Keratinocyte (primary cell): ENCODE measurements around the gene REPS2. TPM values are rescaled to one million over a fixed set of nuclear protein-coding genes. Genes with fewer than 3 reads are reported as not detected.

ENCODE experiments used
- DNase-seq: peaks from one replicate; pipeline ENCODE4 v3.0.0-alpha.2; 2011; ENCODE audit warnings: low read depth, missing footprints, low spot score
- FAIRE-seq: peaks from 2 replicates; lab custom pipeline; 2011; peaks lifted over from hg19 to GRCh38; lab: Jason Lieb, UNC
- H2AFZ ChIP-seq: 2 replicates; pipeline ENCODE4 v1.6.0; 2012; ENCODE audit warnings: low read length, control low read depth, inconsistent platforms; ENCODE audit not compliant: control insufficient read depth
- H3K27ac ChIP-seq: 2 replicates; pipeline ENCODE4 v1.5.1; 2011; ENCODE audit warnings: low read length; ENCODE audit not compliant: control insufficient read depth, insufficient read depth
- H3K27me3 ChIP-seq: 3 replicates; pipeline ENCODE4 v1.6.0; 2011; ENCODE audit warnings: low read length; ENCODE audit not compliant: control insufficient read depth, insufficient read depth; ENCODE audit errors: extremely low read depth
- H3K36me3 ChIP-seq, 2 experiments: 2 replicates in 1 of 2; 3 replicates in 1 of 2; pipeline ENCODE4 v1.5.1; 2011; ENCODE audit warnings: low read length in 2 of 2, mild to moderate bottlenecking in 1 of 2; ENCODE audit not compliant: control insufficient read depth in 2 of 2, insufficient read depth in 2 of 2; ENCODE audit errors: extremely low read depth in 1 of 2
- H3K4me1 ChIP-seq: 3 replicates; pipeline ENCODE4 v1.5.1; 2011; ENCODE audit warnings: low read length; ENCODE audit not compliant: control insufficient read depth, insufficient read depth; ENCODE audit errors: extremely low read depth
- H3K4me2 ChIP-seq: 3 replicates; pipeline ENCODE4 v1.6.0; 2011; ENCODE audit warnings: low read depth, low read length; ENCODE audit not compliant: control insufficient read depth, insufficient read depth; ENCODE audit errors: extremely low read depth
- H3K4me3 ChIP-seq, 3 experiments: fragments of 200-600 bp in 1 of 3; sonication (generic) in 1 of 3; 2 replicates in 2 of 3; 3 replicates in 1 of 3; pipeline ENCODE4 v1.5.1; 2011 to 2016; ENCODE audit warnings: low read length in 3 of 3, mild to moderate bottlenecking in 3 of 3, control low read depth in 2 of 3, inconsistent platforms in 1 of 3, low read depth in 1 of 3, mixed read lengths in 1 of 3, mixed run types in 1 of 3, moderate library complexity in 1 of 3; ENCODE audit not compliant: control insufficient read depth in 2 of 3, insufficient read depth in 2 of 3; ENCODE audit errors: extremely low read depth in 1 of 3
- H3K79me2 ChIP-seq: 2 replicates; pipeline ENCODE4 v1.6.0; 2012; ENCODE audit warnings: low read length; ENCODE audit not compliant: control insufficient read depth, insufficient read depth
- H3K9ac ChIP-seq: 3 replicates; pipeline ENCODE4 v1.6.0; 2011; ENCODE audit warnings: low read length; ENCODE audit not compliant: control insufficient read depth, insufficient read depth; ENCODE audit errors: extremely low read depth
- H3K9me1 ChIP-seq: 3 replicates; pipeline ENCODE4 v1.6.0; 2011; ENCODE audit warnings: low read length; ENCODE audit not compliant: control insufficient read depth, insufficient read depth; ENCODE audit errors: extremely low read depth
- H3K9me3 ChIP-seq: 2 replicates; pipeline ENCODE4 v1.5.1; 2012; ENCODE audit warnings: low read depth, low read length; ENCODE audit not compliant: control insufficient read depth
- H4K20me1 ChIP-seq: 3 replicates; pipeline ENCODE4 v1.6.0; 2011; ENCODE audit warnings: low read length; ENCODE audit not compliant: control insufficient read depth, insufficient read depth; ENCODE audit errors: extremely low read depth
- CTCF ChIP-seq, 3 experiments: IDR thresholded peaks in 1 of 3; conservative IDR thresholded peaks in 1 of 3; optimal IDR thresholded peaks in 1 of 3; 2 replicates in 2 of 3; 3 replicates in 1 of 3; pipeline versions ENCODE3 to v1.5.1; 2011; ENCODE audit warnings: low read length in 3 of 3, mild to moderate bottlenecking in 3 of 3, moderate library complexity in 2 of 3, control low read depth in 1 of 3, inconsistent platforms in 1 of 3; ENCODE audit not compliant: insufficient read depth in 2 of 3; ENCODE audit errors: extremely low read depth in 1 of 3
- EZH2 ChIP-seq: IDR thresholded peaks from one replicate; pipeline ENCODE4 v1.6.1; 2012; ENCODE audit warnings: inconsistent platforms, mild to moderate bottlenecking, low read length, moderate library complexity
- dilution Hi-C: fragments of 300-500 bp; cut with MboI; formaldehyde crosslinking; loops from one replicate; pipeline ENCODE4 v1.7.0; 2020; ENCODE audit warnings: low sequenced_read_pairs; ENCODE audit not compliant: extremely low pct_ligation_motif_present
- polyA plus RNA-seq, 5 experiments: library from polyadenylated mRNA; depleted of rRNA in 3 of 5; stranded (reverse) in 3 of 5; stranded (forward) in 1 of 5; unstranded in 1 of 5; fragments of >200 nt; gene quantifications; 1 replicate in 1 of 5; 2 replicates in 3 of 5; 3 replicates in 1 of 5; pipeline versions ENCODE4 v1.2.1 to v1.2.3, GENCODE V29; 2011 to 2012; ENCODE audit warnings: missing spikeins in 2 of 5, low read depth in 1 of 5, low replicate concordance in 1 of 5

Gene REPS2
- polyA plus RNA-seq, 1 donor (not counting 4 experiments of a cell fraction or from before 2014, with no cell fraction given), result 2.4 TPM

- dilution Hi-C loops, result no loop called here
- Histone ChIP-seq H3K4me2 (no peak overlapping the region), H3K4me3 (no peak overlapping the region), H3K4me1 (no peaks in the 10 kb centered on the region), H4K20me1 (no peaks in the 10 kb centered on the region), H3K9me3 (no peaks in the 10 kb centered on the region), H3K9me1 (no peaks in the 10 kb centered on the region), H3K79me2 (no peaks in the 10 kb centered on the region), H3K27me3 (peaks cover 3% of the 10 kb centered on the region), H3K36me3 (no peaks in the 10 kb centered on the region), H2AFZ (no peak overlapping the region), H3K9ac (no peak overlapping the region), H3K27ac (no peak overlapping the region)
- no peak for FAIRE-seq
- TF ChIP-seq CTCF (optimal IDR thresholded peaks at IDR 0.05 in 1 of 3, IDR thresholded peaks at IDR 0.05 in 1 of 3, conservative IDR thresholded peaks at IDR 0.05 in 1 of 3; ENCODE audit: extremely low read depth in 1 of 3, insufficient read depth in 2 of 3, low read length in 3 of 3), result no peak
- TF ChIP-seq EZH2, result no peak
- DNase-seq, result no peak
These were observed 74.7 kb downstream of the REPS2 start for GRCh38 chrX:17020851-17021821.

DNA sequence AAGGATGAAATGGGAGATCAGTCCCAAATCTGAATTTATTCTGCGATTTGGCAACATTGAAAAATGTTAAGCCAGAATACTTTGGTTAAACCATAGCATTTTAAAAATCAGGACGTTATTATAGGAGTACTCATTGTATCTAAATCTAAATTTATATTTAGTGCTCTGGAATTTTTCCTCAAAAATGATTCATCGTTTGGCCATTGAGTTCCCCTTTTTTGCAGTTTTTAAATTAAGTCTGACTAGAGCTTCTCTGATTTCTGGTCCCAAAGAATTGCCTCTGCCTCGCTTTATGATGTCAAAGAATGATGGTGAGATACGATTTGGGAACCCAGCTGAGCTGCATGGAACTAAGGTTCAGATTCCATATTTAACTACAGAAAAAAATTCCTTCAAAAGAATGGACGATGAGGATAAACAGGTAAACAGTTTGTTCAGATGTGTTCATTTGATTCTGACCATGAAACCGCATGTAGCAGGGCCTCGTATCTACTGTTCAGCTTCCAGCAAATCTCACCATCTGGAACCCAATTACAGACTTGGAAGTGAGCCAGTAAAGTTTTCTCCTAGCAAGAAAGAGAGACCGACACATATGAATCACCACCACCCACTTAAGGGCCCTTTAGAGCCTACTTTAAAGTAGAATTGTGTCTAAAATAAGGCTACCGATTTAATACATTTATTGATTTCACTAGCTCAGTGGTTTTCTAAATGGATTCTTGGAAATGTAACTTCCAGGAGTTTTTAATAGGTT, 75.6 kb downstream of the REPS2 start:
- dilution Hi-C loops, result no loop called here
- no peaks in the 10 kb centered on the region for H3K79me2 ChIP-seq
- TF ChIP-seq CTCF (optimal IDR thresholded peaks at IDR 0.05 in 1 of 3, IDR thresholded peaks at IDR 0.05 in 1 of 3, conservative IDR thresholded peaks at IDR 0.05 in 1 of 3; ENCODE audit: extremely low read depth in 1 of 3, insufficient read depth in 2 of 3, low read length in 3 of 3), result no peak
- TF ChIP-seq EZH2, result no peak
- no peaks in the 10 kb centered on the region for H4K20me1 ChIP-seq
- no peaks in the 10 kb centered on the region for H3K9me3 ChIP-seq
- no peak overlapping the region for H2AFZ ChIP-seq
- no peak overlapping the region for H3K9ac ChIP-seq
- H3K9me1 ChIP-seq, result no peaks in the 10 kb centered on the region
- H3K4me3 ChIP-seq, result no peak overlapping the region
- FAIRE-seq, result no peak
- no peaks in the 10 kb centered on the region for H3K36me3 ChIP-seq
- no peaks in the 10 kb centered on the region for H3K4me1 ChIP-seq
- no peak overlapping the region for H3K27ac ChIP-seq
- DNase-seq, result no peak
- peaks cover 6% of the 10 kb centered on the region for H3K27me3 ChIP-seq
- no peak overlapping the region for H3K4me2 ChIP-seq
